Peyer's patch (tissue), 4 donors: Measurements from ENCODE around the gene GADD45A.

Source experiments
- POLR2A ChIP-seq, 2 donors: fragments of 450-650 bp; IDR thresholded peaks; one replicate each; pipeline ENCODE4 v1.5.1; 2017; ENCODE audit warnings: antibody characterized with exemption in 2 of 2, mild to moderate bottlenecking in 2 of 2, moderate library complexity in 2 of 2
- TF ChIP-seq, protein P1 (sequence below), 6 experiments: fragments of 450-650 bp in 4 of 6; fragments of 200-600 bp in 2 of 6; sonication (generic) in 1 of 6; IDR thresholded peaks; one replicate each; pipeline ENCODE4 v1.5.1; 2017 to 2019; ENCODE audit warnings: antibody characterized with exemption in 6 of 6, mild to moderate bottlenecking in 3 of 6, moderate library complexity in 1 of 6

DNA sequence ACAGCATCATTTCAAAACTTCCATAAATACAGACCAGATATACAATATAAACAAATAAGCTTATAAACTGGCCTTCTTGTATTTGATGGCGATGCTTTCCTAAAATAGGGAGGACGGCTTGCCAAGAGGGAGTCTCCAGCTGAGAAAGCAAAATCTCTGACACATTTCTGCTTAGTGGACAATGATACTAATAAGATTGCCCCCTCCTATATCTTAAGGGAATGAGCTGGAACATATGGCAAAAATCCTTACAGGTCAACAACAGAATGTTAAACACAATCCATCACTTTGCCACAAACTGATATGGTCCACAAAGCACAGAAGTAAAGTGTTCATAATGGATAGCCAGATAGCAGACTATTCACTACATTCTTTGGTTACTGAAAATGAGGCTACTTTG is 7.1 kb upstream of the GADD45A start:
- TF ChIP-seq, protein P1, sequence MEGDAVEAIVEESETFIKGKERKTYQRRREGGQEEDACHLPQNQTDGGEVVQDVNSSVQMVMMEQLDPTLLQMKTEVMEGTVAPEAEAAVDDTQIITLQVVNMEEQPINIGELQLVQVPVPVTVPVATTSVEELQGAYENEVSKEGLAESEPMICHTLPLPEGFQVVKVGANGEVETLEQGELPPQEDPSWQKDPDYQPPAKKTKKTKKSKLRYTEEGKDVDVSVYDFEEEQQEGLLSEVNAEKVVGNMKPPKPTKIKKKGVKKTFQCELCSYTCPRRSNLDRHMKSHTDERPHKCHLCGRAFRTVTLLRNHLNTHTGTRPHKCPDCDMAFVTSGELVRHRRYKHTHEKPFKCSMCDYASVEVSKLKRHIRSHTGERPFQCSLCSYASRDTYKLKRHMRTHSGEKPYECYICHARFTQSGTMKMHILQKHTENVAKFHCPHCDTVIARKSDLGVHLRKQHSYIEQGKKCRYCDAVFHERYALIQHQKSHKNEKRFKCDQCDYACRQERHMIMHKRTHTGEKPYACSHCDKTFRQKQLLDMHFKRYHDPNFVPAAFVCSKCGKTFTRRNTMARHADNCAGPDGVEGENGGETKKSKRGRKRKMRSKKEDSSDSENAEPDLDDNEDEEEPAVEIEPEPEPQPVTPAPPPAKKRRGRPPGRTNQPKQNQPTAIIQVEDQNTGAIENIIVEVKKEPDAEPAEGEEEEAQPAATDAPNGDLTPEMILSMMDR (IDR thresholded peaks at IDR 0.05): no peak
- TF ChIP-seq POLR2A (IDR thresholded peaks at IDR 0.05): no peak
